Suprapubic skin (tissue), 4 donors: ENCODE measurements around the gene MRPL10. TPM values are rescaled to one million over a fixed set of nuclear protein-coding genes. Genes with fewer than 3 reads are reported as not detected.

ENCODE experiments used
- DNase-seq, 2 donors: peaks; one replicate each; pipeline ENCODE4 v3.0.0-alpha.2; 2019; ENCODE audit warnings: low spot score in 2 of 2
- H3K27ac ChIP-seq: fragments of 200-600 bp; sonication (generic); one replicate; pipeline ENCODE4 v1.5.1; 2019
- H3K27me3 ChIP-seq: fragments of 200-600 bp; sonication (generic); one replicate; pipeline ENCODE4 v1.5.1; 2019
- H3K36me3 ChIP-seq: fragments of 200-600 bp; sonication (generic); one replicate; pipeline ENCODE4 v1.5.1; 2019
- H3K4me1 ChIP-seq: fragments of 200-600 bp; sonication (generic); one replicate; pipeline ENCODE4 v1.5.1; 2019
- H3K4me3 ChIP-seq: fragments of 200-600 bp; sonication (generic); one replicate; pipeline ENCODE4 v1.5.1; 2019; ENCODE audit warnings: mild to moderate bottlenecking
- H3K9me3 ChIP-seq: fragments of 200-600 bp; sonication (generic); one replicate; pipeline ENCODE4 v1.5.1; 2019
- EP300 ChIP-seq: sonication (generic); formaldehyde crosslinking; IDR thresholded peaks from one replicate; pipeline ENCODE4 v1.6.1; 2017; ENCODE audit warnings: antibody characterized with exemption
- POLR2A ChIP-seq, 2 donors: fragments of 450-650 bp; IDR thresholded peaks; one replicate each; pipeline ENCODE4 v1.6.1; 2017; ENCODE audit warnings: antibody characterized with exemption in 2 of 2, mild to moderate bottlenecking in 2 of 2, moderate library complexity in 2 of 2
- POLR2AphosphoS5 ChIP-seq, 3 donors: sonication (generic); formaldehyde crosslinking; IDR thresholded peaks; one replicate each; pipeline ENCODE4 v1.6.1; 2017; ENCODE audit warnings: antibody characterized with exemption in 3 of 3
- WGBS: methylation state at CpG from one replicate; pipeline ENCODE4 v1.1.5; 2018; 5-methylcytosine and 5-hydroxymethylcytosine counted together
- total RNA-seq, 4 donors: library from RNA; depleted of rRNA; stranded (reverse); fragments of >200 nt; gene quantifications; one replicate each; pipeline ENCODE4 v1.1.0, GENCODE V29; 2016
- TF ChIP-seq, protein P1 (sequence below), 2 donors: fragments of 200-600 bp in 1 of 2; fragments of 450-650 bp in 1 of 2; sonication (generic) in 1 of 2; IDR thresholded peaks; one replicate each; pipeline ENCODE4 v1.5.1; 2016 to 2019; ENCODE audit warnings: antibody characterized with exemption in 2 of 2, mild to moderate bottlenecking in 1 of 2, moderate library complexity in 1 of 2

Gene MRPL10
- 10 to 100 TPM; 27.7 to 33.8 (median 31.2) TPM for total RNA-seq

DNA sequence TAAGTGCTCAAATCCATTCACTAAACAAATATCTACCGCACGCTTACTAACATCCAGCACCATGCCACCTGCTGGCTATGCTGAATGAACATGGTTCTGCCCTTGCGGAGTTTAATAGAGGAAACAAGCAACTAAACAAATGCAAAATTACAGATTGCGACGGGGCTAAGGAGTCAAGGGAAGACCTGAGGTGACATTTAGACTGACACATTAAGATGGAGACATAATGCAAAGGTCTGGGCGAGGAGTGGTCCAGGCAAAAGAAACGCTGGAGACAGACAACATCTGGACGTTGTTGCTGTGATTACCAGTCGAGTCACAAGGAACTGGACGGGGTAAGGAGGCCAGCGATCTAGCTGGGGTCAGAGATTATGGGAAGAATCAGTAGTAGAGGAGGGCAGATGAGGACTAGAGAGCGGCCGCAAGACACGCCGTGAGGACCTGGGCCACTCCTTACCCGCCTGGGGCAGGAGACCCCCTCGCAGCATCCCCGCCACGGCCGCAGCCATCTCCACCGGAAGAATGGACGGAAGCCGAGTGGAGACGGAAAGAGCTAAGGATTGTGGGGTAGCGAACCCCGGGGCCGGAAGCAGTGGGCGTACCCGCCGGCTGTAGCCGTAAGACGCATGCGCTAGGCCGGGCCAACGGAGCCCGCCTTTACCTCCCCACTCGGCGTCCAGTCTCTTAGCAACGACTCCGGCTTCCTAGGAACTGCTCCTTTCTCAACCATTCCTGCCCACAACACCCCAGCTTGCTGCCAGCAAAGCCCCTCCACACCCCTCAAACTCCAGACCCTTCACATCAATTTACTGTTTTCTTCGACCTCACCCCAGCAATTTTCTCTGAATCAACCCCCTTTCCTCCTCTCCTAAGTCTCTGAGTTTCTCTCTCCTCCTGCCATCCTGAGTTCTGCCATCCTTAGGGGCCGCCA is at the start of gene MRPL10, which contains the start of gene LRRC46:
TSS of gene MRPL10 (minus strand) at position 539 of the 931 bp plus-strand sequence. CDS start at position 509, 30 bp downstream.
TSS of gene LRRC46 (plus strand) at position 668 of the 931 bp plus-strand sequence. CDS start 320 bp downstream, outside the sequence.
- Histone ChIP-seq H3K27ac (peak within 1 kb of the TSS; percentile 81), H3K9me3 (no peaks in the 10 kb centered on the region), H3K4me1 (peaks cover 25% of the 10 kb centered on the region), H3K4me3 (peak within 1 kb of the TSS; percentile 82), H3K27me3 (no peaks in the 10 kb centered on the region), H3K36me3 (peaks cover 34% of the 10 kb centered on the region)
- TF ChIP-seq POLR2A (IDR thresholded peaks at IDR 0.05) = peak in 1 of 2 donors; percentile 77
- TF ChIP-seq POLR2AphosphoS5 (IDR thresholded peaks at IDR 0.05) = peak; percentile 34 to 98 (median 51)
- TF ChIP-seq, protein P1, sequence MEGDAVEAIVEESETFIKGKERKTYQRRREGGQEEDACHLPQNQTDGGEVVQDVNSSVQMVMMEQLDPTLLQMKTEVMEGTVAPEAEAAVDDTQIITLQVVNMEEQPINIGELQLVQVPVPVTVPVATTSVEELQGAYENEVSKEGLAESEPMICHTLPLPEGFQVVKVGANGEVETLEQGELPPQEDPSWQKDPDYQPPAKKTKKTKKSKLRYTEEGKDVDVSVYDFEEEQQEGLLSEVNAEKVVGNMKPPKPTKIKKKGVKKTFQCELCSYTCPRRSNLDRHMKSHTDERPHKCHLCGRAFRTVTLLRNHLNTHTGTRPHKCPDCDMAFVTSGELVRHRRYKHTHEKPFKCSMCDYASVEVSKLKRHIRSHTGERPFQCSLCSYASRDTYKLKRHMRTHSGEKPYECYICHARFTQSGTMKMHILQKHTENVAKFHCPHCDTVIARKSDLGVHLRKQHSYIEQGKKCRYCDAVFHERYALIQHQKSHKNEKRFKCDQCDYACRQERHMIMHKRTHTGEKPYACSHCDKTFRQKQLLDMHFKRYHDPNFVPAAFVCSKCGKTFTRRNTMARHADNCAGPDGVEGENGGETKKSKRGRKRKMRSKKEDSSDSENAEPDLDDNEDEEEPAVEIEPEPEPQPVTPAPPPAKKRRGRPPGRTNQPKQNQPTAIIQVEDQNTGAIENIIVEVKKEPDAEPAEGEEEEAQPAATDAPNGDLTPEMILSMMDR (IDR thresholded peaks at IDR 0.05) = no peak
- under 1% methylated on average over 42 of the region's 42 CpGs for WGBS
- peak; percentile 93 to 94 for DNase-seq

DNA sequence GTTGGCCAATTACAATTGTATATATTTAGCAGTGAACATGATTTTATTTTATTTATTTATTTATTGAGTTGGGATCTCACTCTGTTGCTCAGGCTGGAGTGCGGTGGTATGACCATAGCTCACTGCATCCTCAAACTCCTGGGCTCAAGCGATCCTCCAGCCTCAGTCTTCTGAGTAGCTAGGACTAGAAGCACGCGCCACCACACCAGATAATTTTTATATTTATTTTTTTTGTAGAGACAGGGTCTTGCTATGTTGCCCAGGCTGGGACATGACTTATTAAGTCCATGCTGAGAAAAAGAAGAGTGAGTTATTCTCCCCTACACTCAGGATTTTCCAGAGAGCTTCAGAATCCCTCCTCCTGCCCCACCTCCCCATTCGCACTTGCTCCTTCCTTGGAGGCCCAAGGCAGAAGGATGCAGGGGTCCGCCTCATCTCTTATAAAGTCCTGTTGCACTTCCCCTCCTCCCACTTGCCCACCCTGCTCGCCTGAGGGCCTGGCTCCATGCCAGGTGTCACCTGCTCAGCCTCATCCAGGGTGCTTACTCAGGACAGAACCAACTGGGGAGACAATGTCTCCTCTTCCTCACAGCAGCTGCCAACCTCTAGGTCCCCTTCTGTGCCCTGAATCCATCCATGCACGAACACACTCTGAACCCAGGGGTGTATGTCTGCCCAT is 48.6 kb upstream of the MRPL10 start:
- H3K4me1 ChIP-seq = peaks cover 32% of the 10 kb centered on the region
- no peaks in the 10 kb centered on the region for H3K36me3 ChIP-seq
- DNase-seq = no peak
- H3K9me3 ChIP-seq = no peaks in the 10 kb centered on the region
- no peak overlapping the region for H3K27ac ChIP-seq
- TF ChIP-seq, protein P1 (IDR thresholded peaks at IDR 0.05) = no peak
- TF ChIP-seq POLR2A (IDR thresholded peaks at IDR 0.05) = no peak
- no peak for TF ChIP-seq POLR2AphosphoS5 (IDR thresholded peaks at IDR 0.05)
- TF ChIP-seq EP300 = no peak
- H3K27me3 ChIP-seq = peaks cover 27% of the 10 kb centered on the region
- no peak overlapping the region for H3K4me3 ChIP-seq
- 84% methylated on average over 8 of the region's 8 CpGs for WGBS

DNA sequence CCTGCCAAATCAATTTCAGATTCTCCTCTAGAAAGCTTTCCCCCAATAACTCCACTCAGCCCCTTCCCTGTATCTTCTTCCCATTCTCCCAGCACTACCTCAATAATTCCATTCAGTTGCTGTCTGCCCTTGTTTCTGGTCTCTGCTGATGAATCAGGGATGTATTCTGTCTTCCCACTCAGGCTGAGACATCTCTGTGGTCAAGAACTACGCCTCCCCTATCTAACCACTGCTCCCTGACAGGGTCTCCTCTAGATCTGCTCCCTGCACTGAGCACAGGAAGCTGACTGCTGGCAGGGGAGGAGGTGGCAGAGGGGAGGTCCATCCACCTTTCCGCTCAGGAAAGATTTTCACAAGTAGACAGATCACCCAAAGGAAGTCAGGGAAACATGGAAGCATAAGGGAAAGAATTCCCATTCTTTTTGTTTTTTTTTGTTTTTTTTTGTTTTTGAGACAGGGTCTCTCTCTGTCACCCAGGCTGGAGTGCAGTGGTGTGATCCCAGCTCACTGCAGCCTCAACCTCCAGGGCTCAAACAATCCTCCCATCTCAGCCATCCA is 47.8 kb upstream of the MRPL10 start:
- no peaks in the 10 kb centered on the region for H3K9me3 ChIP-seq
- peaks cover 24% of the 10 kb centered on the region for H3K4me1 ChIP-seq
- no peaks in the 10 kb centered on the region for H3K36me3 ChIP-seq
- H3K27ac ChIP-seq = no peak overlapping the region
- no peak overlapping the region for H3K4me3 ChIP-seq
- peaks cover 35% of the 10 kb centered on the region for H3K27me3 ChIP-seq
- WGBS = 70% methylated on average over 2 of the region's 2 CpGs
- DNase-seq = no peak
- TF ChIP-seq POLR2AphosphoS5 (IDR thresholded peaks at IDR 0.05) = no peak
- TF ChIP-seq, protein P1 (IDR thresholded peaks at IDR 0.05) = no peak
- no peak for TF ChIP-seq POLR2A (IDR thresholded peaks at IDR 0.05)
- no peak for TF ChIP-seq EP300

DNA sequence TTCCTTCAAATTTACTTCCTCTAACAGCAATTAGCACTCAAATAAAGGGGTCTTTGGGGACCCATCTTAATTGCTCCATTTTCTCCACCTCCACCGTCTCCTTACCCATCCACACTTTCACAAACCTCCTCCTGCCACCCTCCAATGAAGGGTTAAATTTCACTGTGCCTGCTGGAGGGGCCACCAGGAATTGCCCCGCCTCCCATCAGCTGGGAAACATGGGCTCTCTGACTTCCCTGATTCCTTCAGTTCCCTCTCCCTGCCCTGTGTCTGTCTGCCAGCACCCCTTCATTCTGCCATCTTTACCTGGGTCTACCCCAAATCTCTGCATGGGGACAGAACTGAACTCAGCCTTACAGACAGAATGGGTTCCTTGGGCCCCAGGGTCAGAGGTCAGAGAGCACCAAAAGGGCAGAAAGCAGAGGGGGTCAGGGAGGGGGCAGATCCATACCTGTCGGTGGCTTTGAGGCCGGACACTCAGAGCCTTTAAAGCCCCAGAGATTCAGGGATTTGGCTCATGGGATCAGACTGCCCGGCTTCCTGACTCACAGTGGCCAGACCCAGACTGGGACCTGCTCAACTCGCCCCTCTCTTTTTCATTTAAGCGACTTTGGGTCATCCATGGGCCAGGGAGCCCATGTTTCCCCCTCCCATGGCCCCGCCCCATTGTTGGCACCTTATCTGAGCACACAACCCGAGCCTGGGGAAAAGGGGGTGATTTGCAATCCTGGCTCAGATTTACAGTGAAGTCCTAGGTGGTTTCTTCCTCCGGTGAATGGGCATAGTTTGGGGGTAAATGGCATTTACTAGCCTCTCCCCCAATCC is 47.1 kb upstream of the MRPL10 start:
- Histone ChIP-seq H3K27ac (no peak overlapping the region), H3K4me3 (no peak overlapping the region), H3K4me1 (peaks cover 18% of the 10 kb centered on the region), H3K36me3 (no peaks in the 10 kb centered on the region), H3K9me3 (no peaks in the 10 kb centered on the region), H3K27me3 (peaks cover 40% of the 10 kb centered on the region)
- 47% methylated on average over 9 of the region's 10 CpGs for WGBS
- TF ChIP-seq, protein P1 (IDR thresholded peaks at IDR 0.05) = no peak
- no peak for TF ChIP-seq POLR2A (IDR thresholded peaks at IDR 0.05)
- TF ChIP-seq POLR2AphosphoS5 (IDR thresholded peaks at IDR 0.05) = no peak
- TF ChIP-seq EP300 = no peak
- DNase-seq = no peak
